RWPE2 (cell line): ENCODE measurements around the gene IFITM5.

Source experiments
- ATAC-seq: fragments of 200-7000 bp; cut with Tn5 transposase; 3 replicates; pipeline ENCODE4 v1.9.1; 2021; ENCODE audit warnings: low read depth
- DNase-seq: peaks from one replicate; pipeline ENCODE4 v3.0.0-alpha.2; 2020; ENCODE audit warnings: low spot score
- H3K27ac ChIP-seq: fragments of 450-650 bp; 2 replicates; pipeline ENCODE4 v1.5.1; 2017; ENCODE audit warnings: mild to moderate bottlenecking; ENCODE audit not compliant: poor library complexity, severe bottlenecking
- H3K27me3 ChIP-seq: fragments of 250-450 bp; sonication (Bioruptor Pico); 2 replicates; pipeline ENCODE4 v1.5.1; 2021; ENCODE audit warnings: mild to moderate bottlenecking, moderate library complexity; ENCODE audit not compliant: insufficient read depth, poor library complexity, severe bottlenecking
- H3K36me3 ChIP-seq: fragments of 250-450 bp; sonication (Bioruptor Pico); 2 replicates; pipeline ENCODE4 v1.5.1; 2020; ENCODE audit warnings: low read depth, mild to moderate bottlenecking, moderate library complexity
- H3K4me1 ChIP-seq: fragments of 250-450 bp; sonication (Bioruptor Pico); 2 replicates; pipeline ENCODE4 v1.5.1; 2021; ENCODE audit warnings: mild to moderate bottlenecking, moderate library complexity; ENCODE audit not compliant: insufficient read depth, poor library complexity, severe bottlenecking
- H3K4me3 ChIP-seq: fragments of 250-450 bp; sonication (Bioruptor Pico); 2 replicates; pipeline ENCODE4 v1.5.1; 2021; ENCODE audit warnings: mild to moderate bottlenecking, moderate library complexity; ENCODE audit not compliant: severe bottlenecking
- H3K9me3 ChIP-seq: fragments of 250-450 bp; sonication (Bioruptor Pico); 2 replicates; pipeline ENCODE4 v1.5.1; 2021; ENCODE audit warnings: mild to moderate bottlenecking, moderate library complexity; ENCODE audit not compliant: severe bottlenecking
- CTCF ChIP-seq: fragments of 450-650 bp; IDR thresholded peaks from one replicate; pipeline ENCODE4 v1.5.1; 2017; ENCODE audit warnings: mild to moderate bottlenecking, moderate library complexity; ENCODE audit not compliant: poor library complexity, severe bottlenecking

The IFITM5 gene

GRCh38 chr11:303363-303762 is 4.0 kb upstream of the IFITM5 start:
- no peak overlapping the region for H3K4me3 ChIP-seq
- no peak overlapping the region for H3K27ac ChIP-seq

GRCh38 chr11:299951-300735 is 817 bp upstream of the IFITM5 start:
- no peak for TF ChIP-seq CTCF
- ATAC-seq (peak; percentile 23; the same call in 2 of the 3 replicates), DNase-seq (peak; percentile 38)
- no peak overlapping the region for H3K4me3 ChIP-seq
- H3K9me3 ChIP-seq: no peaks in the 10 kb centered on the region
- H3K27me3 ChIP-seq: peaks cover 7% of the 10 kb centered on the region
- H3K36me3 ChIP-seq: no peaks in the 10 kb centered on the region
- H3K27ac ChIP-seq: no peak overlapping the region
- H3K4me1 ChIP-seq: no peaks in the 10 kb centered on the region

More at GRCh38 chr11:303363-303762, 4.0 kb upstream of the IFITM5 start:
- no peak for TF ChIP-seq CTCF
- DNase-seq (no peak), ATAC-seq (no peak)
- no peaks in the 10 kb centered on the region for H3K36me3 ChIP-seq
- H3K9me3 ChIP-seq: no peaks in the 10 kb centered on the region
- H3K27me3 ChIP-seq: peaks cover 7% of the 10 kb centered on the region
- H3K4me1 ChIP-seq: no peaks in the 10 kb centered on the region

GRCh38 chr11:298406-299065 is 790 bp downstream of the IFITM5 start:
- ATAC-seq: no peak
- H3K36me3 ChIP-seq: no peaks in the 10 kb centered on the region
- H3K9me3 ChIP-seq: no peaks in the 10 kb centered on the region
- DNase-seq: peak; percentile 54
- no peak overlapping the region for H3K4me3 ChIP-seq
- H3K4me1 ChIP-seq: no peaks in the 10 kb centered on the region
- TF ChIP-seq CTCF: no peak
- no peak overlapping the region for H3K27ac ChIP-seq
- peaks cover 7% of the 10 kb centered on the region for H3K27me3 ChIP-seq

GRCh38 chr11:297586-298405 is 1.5 kb downstream of the IFITM5 start:
- ATAC-seq (no peak), DNase-seq (peak; percentile 40)
- no peaks in the 10 kb centered on the region for H3K9me3 ChIP-seq
- H3K27ac ChIP-seq: no peak overlapping the region
- no peak for TF ChIP-seq CTCF
- peaks cover 7% of the 10 kb centered on the region for H3K27me3 ChIP-seq
- H3K36me3 ChIP-seq: no peaks in the 10 kb centered on the region
- H3K4me1 ChIP-seq: no peaks in the 10 kb centered on the region
- H3K4me3 ChIP-seq: no peak overlapping the region
